ENCODE measurements around the gene DSTYK.

DNA sequence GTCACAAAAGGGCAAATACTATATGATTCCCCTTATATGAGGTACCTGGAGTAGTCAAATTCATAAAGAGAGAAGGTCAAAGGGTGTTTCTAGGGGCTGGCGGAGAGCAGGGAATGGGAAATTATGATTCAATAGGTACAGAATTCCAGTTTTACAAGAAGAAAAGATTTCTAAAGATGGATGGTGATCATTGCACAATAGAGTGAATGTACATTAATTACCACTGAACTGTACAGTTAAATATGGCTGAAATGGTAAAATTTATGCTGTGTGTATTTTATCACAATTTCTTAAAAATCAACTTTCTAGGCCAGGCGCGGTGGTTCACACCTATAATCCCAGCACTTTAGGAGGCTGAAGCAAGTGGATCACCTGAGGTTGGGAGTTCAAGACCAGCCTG, 109.1 kb downstream of the DSTYK start:
- TF ChIP-seq CTCF (IDR thresholded peaks at IDR 0.05; ENCODE audit: insufficient read depth, low read depth, low read length), result no peak
- no peak for TF ChIP-seq EZH2 (IDR thresholded peaks at IDR 0.05; ENCODE audit: insufficient read depth, low read length)

Data from astrocyte (in vitro differentiated cells and primary cell).